Chondrocyte (in vitro differentiated cells): Measurements from ENCODE around the gene DEPP1. TPM values are rescaled to one million over a fixed set of nuclear protein-coding genes. Genes with fewer than 3 reads are reported as not detected.

Source experiments
- DNase-seq: peaks from one replicate; pipeline ENCODE4 v3.0.0; 2021; ENCODE audit warnings: mixed read lengths, low spot score
- H3K27ac Mint-ChIP-seq: one replicate; pipeline ENCODE4 v1.8.0; 2021; ENCODE audit warnings: mild to moderate bottlenecking, moderate library complexity, mixed read lengths; ENCODE audit not compliant: unreplicated experiment
- H3K27me3 Mint-ChIP-seq: 2 replicates; pipeline ENCODE4 v1.8.0; 2021; ENCODE audit warnings: low read depth, mixed read lengths
- H3K36me3 Mint-ChIP-seq: 2 replicates; pipeline ENCODE4 v1.8.0; 2021; ENCODE audit warnings: low read depth, mixed read lengths
- H3K4me1 Mint-ChIP-seq: 2 replicates; pipeline ENCODE4 v1.8.0; 2021; ENCODE audit warnings: low read depth, mild to moderate bottlenecking, mixed read lengths
- H3K4me3 Mint-ChIP-seq: one replicate; pipeline ENCODE4 v1.8.0; 2021; ENCODE audit warnings: mild to moderate bottlenecking, moderate library complexity, mixed read lengths; ENCODE audit not compliant: unreplicated experiment
- H3K9me3 Mint-ChIP-seq: 2 replicates; pipeline ENCODE4 v1.8.0; 2021; ENCODE audit warnings: low read depth, mixed read lengths
- total RNA-seq: library from RNA; stranded (reverse); gene quantifications from 3 replicates; pipeline ENCODE4 v1.2.1, GENCODE V29; 2021
- TF ChIP-seq, protein P1 (sequence below): fragments of 200-600 bp; sonication (generic); IDR thresholded peaks from 2 replicates; pipeline ENCODE4 v1.5.0; 2021; ENCODE audit warnings: antibody characterized with exemption, mild to moderate bottlenecking, moderate library complexity

The DEPP1 gene
- total RNA-seq, 1 donor from 2014 or later: 105 TPM

DNA sequence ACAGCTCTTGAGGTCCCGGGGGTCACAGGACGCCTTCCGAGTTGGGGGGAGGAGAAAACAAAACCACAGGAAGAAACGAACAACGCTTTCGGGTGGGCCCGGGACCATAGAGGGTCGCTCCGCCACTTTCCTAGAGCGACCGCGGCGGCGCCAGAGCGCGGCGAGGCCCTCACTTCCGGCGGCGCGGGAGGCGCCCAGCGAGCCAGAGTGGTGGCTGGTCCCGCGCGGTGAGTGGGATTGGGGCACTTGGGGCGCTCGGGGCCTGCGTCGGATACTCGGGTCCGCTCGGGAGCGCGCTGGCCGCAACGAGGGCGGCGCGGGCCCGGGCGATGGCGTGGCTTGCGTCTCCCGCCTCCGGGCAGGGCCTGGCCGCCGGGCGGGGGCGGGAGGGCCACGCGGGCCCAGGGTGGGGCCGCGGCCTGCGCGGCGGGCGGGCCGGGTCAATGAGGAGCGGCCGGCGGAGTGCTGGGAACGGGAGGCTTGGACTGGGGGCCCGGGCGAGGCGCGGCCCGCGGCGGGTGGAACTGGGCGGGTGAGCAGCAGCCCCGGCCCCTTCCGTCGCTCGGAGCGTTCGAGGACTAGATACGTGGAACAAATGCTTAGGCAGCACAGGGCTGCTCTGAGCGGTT is 22.3 kb upstream of the DEPP1 start, which contains the start of gene ZNF22:
Gene ZNF22 (plus strand): TSS at position 172 of the 629 bp plus-strand sequence. CDS start 2,446 bp downstream, outside the sequence.
- peak within 1 kb of the TSS; percentile 84 for H3K4me3 Mint-ChIP-seq
- H3K4me1 Mint-ChIP-seq: peaks cover 41% of the 10 kb centered on the region
- no peak for DNase-seq
- H3K36me3 Mint-ChIP-seq: peaks cover 24% of the 10 kb centered on the region
- H3K9me3 Mint-ChIP-seq: peaks cover 10% of the 10 kb centered on the region
- H3K27me3 Mint-ChIP-seq: no peaks in the 10 kb centered on the region
- peak within 1 kb of the TSS; percentile 98 for H3K27ac Mint-ChIP-seq
- TF ChIP-seq, protein P1, sequence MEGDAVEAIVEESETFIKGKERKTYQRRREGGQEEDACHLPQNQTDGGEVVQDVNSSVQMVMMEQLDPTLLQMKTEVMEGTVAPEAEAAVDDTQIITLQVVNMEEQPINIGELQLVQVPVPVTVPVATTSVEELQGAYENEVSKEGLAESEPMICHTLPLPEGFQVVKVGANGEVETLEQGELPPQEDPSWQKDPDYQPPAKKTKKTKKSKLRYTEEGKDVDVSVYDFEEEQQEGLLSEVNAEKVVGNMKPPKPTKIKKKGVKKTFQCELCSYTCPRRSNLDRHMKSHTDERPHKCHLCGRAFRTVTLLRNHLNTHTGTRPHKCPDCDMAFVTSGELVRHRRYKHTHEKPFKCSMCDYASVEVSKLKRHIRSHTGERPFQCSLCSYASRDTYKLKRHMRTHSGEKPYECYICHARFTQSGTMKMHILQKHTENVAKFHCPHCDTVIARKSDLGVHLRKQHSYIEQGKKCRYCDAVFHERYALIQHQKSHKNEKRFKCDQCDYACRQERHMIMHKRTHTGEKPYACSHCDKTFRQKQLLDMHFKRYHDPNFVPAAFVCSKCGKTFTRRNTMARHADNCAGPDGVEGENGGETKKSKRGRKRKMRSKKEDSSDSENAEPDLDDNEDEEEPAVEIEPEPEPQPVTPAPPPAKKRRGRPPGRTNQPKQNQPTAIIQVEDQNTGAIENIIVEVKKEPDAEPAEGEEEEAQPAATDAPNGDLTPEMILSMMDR: peak; percentile 33

DNA sequence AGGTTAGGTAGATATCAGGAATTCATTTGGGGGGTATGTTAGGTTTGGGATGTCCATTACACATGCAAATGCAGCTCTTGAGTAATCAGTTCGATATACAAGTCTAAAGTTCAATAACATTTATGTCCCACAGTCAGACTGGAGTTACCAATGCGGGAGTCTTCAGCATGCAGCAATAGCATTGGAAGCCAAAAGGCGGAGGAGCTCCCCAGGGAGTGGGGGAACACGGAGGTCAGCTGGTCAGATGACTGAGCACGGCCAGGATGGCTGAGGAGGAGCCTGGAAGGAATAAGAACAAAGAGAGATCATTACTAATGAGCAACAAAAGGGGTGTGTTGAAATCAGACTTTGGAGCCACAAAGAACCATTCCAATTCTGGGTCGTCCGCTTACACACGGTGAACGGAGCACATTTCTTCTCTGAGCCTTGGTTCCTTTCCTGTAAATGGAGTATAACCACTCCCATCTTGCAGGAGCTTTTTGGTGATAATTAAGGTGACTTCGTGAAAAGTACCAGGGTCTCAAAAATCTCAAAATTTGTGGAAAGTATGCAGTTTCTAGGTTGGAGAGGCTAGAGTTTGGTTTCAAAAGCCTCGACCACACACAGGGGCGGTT is 21.6 kb upstream of the DEPP1 start:
- DNase-seq: no peak
- no peaks in the 10 kb centered on the region for H3K27me3 Mint-ChIP-seq
- peaks cover 10% of the 10 kb centered on the region for H3K9me3 Mint-ChIP-seq
- peak overlapping the region; percentile 74 for H3K4me3 Mint-ChIP-seq
- H3K27ac Mint-ChIP-seq: peak overlapping the region; percentile 95
- H3K36me3 Mint-ChIP-seq: peaks cover 23% of the 10 kb centered on the region
- TF ChIP-seq, protein P1: no peak
- peaks cover 46% of the 10 kb centered on the region for H3K4me1 Mint-ChIP-seq

DNA sequence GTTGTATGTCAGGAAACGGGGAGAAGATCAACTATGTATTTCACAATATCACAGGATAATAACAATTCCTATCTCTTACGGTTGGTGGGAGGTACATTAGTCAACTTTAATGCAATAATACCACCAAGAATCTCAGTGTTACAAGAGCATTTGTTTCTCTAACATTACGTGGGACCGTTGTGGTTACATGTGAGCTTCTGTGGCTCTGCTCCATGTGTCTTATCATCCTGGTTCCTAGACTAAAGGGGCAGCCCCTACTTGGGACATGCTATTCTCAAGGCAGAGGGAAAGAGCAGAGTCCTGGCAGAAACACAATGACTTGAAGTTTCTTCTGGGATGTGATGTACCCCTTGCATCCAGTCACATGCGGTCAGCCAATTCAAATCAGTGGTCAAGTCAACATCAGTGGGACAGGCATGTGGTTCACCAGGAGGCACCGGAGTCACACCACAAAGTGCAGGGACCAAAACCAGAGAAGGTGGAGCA is 19.6 kb upstream of the DEPP1 start:
- TF ChIP-seq, protein P1: no peak
- no peak for DNase-seq
- Mint-ChIP-seq H3K4me3 (no peak overlapping the region), H3K4me1 (peaks cover 66% of the 10 kb centered on the region), H3K27me3 (no peaks in the 10 kb centered on the region), H3K9me3 (peaks cover 4% of the 10 kb centered on the region), H3K36me3 (peaks cover 7% of the 10 kb centered on the region), H3K27ac (no peak overlapping the region)

DNA sequence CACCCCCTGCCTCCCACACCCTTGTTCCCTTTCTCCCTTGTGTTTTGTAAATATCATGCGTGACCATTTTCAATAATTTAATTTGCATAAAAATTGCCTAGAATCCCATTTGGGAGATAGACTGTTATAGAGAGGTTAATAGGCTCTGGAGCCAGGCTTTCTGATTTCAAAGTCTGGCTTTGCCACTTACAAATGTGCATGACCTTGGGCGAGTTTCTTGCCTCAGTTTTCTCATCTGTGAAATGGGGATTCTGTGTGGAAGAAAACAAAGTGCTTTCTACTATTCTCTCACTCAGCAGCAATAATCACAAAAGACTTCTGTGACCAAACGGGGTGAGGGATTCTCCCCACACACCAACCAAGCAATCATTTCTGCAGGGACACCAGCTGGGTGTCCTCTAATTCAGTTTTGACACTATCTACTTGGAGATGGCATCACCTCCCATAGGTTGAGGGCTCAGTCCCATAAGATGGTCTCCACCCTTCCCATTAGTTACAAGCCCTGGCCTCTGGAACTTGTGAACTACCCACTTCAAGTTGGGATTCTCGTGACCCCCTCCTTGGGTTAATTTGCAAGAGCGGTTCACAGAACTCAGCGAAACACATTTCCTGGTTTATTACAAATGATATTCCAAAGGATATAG is 18.6 kb upstream of the DEPP1 start:
- no peak for DNase-seq
- Mint-ChIP-seq H3K36me3 (peaks cover 4% of the 10 kb centered on the region), H3K4me3 (no peak overlapping the region), H3K27me3 (no peaks in the 10 kb centered on the region), H3K27ac (peak overlapping the region; percentile 88), H3K4me1 (peaks cover 61% of the 10 kb centered on the region), H3K9me3 (no peaks in the 10 kb centered on the region)
- TF ChIP-seq, protein P1: no peak

DNA sequence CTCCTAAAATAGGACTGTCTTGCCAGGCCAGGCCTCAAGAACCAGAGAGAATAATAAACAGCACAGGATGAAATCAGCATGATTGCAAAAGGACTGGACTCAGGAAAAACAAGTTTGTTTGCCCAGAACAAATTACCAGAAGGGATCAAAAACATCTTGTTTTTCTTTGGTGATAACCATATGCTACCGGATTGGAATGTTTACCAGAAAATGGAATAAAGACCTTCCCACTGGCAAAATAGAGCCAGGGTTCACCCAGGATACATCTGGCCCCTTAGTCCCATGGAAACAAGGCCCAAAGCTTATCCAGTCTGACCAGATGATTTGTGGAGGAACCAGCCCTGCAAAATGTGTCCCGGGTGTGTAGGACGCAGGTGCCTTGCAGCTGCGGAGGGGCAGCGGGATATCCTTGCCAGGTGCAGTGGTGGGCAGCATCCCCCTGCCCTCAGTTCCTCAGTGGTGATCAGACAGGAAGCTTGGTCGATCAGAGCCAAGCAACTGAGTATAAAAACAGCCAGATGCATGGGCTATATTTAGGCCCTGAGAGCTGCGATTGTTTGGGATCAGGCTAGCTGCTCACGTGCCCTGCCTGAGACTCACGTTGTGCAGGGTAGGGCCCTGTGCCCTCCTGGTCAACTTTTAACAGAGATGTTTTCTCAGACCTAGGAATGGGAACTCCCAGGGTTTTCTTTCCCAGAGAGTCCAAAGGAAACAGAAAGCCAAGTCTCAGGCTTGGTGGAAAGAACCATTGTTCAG is 17.5 kb upstream of the DEPP1 start:
- TF ChIP-seq, protein P1: no peak
- H3K27me3 Mint-ChIP-seq: no peaks in the 10 kb centered on the region
- H3K27ac Mint-ChIP-seq: peak overlapping the region; percentile 88
- H3K9me3 Mint-ChIP-seq: no peaks in the 10 kb centered on the region
- H3K4me3 Mint-ChIP-seq: no peak overlapping the region
- H3K4me1 Mint-ChIP-seq: peaks cover 62% of the 10 kb centered on the region
- H3K36me3 Mint-ChIP-seq: peaks cover 7% of the 10 kb centered on the region
- DNase-seq: peak; percentile 41
